RPMI8226 (cell line): Measurements from ENCODE around the gene LRCH1.

Source experiments
- DNase-seq: peaks from one replicate; pipeline ENCODE4 v3.0.0-alpha.2; 2015

Gene LRCH1

DNA sequence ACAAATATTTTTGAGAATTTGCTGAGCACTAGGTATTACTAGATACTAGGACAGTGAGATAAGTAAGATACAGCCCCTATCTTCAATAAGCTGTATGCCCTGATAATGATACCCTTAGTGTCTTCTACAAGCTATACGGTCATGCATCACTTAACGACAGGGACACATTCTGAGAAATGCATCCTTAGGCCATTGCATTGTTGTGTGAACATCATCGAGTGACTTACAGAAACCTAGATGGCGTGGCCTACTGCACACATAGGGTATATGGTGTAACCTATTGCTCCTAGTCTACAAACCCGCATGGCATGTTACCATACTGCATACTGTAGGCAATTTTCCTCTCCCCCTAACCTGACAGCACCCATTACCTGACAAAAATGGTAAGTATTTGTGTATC lies 64.9 kb downstream of the LRCH1 start:
- DNase-seq, result no peak

DNA sequence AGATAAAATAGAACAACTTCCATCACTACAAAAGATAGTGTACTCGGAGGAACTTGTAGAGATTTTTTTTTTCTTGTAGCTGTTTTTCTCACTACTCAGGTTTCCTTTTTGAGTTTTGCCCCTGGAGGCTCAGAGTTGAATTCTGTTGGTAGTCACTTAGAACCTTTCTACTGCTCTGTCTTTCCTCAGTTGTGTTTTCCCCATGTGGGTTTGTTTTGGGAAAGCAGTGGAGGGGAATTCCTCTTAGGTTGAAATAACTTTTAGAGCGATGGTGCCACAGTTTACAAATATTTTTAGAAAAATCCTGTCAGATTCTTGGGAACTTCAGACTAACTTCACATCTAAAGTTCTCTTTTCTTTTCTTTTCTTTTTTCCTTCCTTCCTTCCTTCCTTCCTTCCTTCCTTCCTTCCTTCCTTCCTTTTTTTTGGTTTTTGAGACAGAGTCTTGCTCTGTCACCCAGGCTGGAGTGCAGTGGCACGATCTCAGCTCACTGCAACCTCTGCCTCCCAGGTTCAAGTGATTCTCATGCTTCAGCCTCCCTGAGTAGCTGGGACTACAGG lies 65.8 kb downstream of the LRCH1 start:
- DNase-seq, result no peak

DNA sequence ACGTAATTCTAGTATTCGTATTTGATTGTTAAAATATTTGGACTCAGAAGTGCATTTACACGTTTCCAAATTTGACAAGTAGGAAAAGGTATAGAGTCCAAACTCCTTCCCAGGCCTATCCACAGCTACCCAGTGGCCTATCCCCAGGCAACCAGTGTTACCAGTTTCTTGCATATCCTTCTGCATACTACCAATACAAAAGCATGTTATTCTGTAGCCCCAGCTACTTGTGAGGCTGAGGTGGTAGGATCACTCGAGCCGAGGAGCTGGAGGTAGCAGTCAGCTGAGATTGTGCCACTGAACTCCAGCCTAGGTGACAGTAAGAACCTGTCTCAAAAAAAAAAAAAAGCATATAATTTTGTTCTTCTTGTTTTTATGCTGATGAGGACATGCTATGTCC lies 67.1 kb downstream of the LRCH1 start:
- no peak for DNase-seq

DNA sequence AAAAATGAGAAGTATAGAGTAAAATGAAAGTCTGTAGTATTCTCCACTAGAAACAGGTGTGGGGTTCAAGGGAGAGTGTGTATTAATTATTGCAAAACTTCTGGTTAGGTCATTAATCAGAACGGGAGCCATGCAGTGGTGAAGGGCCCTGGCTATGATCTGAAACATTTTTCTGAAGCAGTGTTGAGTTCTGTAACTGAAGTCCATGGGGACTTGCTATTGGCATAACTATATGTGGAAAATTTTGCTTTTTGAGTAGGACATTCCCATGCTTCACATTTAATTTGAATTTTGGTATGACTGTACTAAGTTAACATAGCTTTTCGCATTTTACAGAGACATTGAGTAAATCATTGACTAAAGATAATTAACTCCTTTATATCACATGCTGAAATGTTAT lies 67.5 kb downstream of the LRCH1 start:
- DNase-seq, result no peak

DNA sequence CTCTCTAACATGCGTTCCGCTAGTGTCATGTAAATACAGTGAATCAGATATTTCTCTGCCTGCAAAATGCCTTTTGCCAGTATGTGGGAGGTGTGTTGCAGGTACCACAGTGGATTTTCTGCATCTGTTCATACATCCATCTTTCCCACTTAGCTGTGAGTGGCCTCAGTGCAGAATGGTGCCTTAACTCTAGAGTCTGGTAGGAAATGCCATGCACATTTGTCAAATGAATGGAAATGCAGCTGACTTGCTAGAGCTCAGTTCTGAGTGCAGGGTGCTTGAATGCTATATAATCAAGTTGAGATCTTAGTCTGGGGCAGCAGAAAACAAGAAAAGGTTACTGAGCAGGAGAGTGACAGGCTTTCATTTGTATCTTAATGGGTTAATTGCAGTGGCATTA lies 68.2 kb downstream of the LRCH1 start:
- DNase-seq, result no peak

DNA sequence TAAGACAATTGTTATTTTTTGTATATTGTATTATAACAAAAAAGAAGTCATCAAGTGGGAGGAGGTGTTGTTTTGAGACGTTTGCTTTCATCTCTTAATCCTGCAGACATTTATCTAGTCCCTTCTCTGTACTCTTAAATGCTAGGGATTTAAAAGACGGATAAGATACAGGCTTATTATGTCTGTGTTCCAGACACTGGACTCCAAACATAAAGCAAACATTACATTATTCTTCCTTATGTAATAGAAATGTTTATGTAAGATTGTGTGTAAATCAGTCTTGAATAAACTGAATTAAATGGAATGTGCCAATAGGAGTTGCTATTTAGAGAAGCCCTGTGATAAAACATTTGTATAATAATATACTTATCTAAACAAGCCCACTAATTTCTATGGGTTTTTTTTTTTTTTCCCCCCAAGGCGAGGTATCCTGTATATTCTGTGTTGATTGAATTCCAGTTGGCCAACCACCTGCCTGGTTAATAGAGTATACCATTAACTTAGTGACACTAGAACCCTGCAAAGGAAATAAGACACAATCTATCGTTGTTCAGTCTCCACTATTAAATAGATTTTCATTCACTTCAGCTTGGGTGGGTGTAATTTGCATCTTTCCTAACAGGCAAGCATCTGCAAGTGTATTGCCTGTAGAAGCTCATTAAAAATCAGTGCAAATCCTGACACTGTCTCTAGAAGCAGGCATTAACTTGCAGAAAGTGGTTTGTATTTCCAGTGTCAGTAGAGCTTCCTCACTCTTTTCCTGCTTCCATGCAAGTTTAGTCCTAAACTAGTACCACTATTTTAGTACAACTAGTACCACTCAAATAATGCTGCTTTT lies 69.0 kb downstream of the LRCH1 start:
- DNase-seq, result no peak

DNA sequence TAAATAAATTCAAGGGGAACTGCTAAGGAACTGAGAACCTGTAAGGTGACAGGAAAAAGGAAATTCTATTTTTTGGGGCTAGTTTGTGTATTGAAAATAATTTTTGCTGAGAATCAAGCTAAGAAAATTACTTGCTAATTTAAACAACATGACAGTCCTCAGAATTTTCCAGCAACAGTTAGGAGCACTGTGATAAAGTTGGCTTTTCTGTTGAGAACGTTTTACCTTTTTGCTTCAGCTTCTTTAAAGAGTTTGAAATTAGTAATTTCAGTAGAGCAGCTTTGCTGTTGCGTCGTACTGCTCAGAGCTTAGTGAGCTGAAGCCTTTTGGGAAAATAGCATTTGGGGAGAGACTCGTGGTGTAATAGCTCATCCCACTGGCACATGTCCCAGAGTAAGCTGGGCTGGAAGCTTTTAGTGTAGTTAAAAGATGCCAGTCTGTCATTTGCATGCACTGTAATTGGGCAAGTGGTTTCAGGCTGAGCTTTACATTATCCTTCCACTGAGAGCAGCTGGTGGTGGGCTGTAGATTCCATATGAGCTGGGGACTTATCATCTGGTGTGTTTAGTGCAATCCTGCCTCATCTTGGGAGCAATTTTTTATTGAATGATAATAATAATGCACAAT lies 69.8 kb downstream of the LRCH1 start:
- DNase-seq, result no peak

DNA sequence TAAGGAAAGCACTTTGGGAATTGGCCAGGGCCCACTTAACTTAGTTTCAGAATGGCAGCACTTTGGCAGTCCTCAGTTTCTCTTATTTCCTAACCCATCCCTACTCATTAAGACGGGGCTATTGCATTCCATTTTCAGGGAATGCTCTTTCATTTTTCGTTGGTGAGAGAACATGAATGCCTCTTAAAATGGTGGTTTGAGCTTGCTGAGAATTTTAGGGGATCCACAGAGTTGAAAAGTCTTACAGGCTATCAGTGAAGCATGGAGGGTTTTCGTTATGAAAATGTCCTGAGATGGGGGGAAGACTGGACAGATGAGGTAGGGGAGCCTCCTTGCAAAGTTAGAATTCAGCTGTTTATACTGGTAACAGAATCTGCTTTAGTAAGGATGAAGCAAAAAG lies 71.4 kb downstream of the LRCH1 start:
- DNase-seq, result no peak

DNA sequence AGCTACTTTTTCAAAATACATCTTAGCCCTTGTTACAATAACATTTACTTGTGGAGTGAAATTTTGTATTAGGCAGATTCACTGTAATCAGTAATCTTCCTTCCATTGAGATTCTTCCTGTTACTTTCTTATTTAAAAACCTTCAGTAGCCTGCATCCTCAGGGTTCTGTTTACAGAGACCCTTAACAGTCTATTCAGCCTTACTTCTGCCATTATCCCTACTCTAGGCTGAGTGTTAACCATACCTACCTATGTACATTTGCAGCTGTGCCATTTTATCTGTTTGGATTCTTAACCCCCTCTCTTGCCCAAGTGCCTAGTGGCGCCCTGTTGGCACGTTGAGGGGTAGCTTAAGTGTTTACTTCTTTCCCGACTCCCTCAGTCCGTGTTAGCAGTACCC lies 71.9 kb downstream of the LRCH1 start:
- no peak for DNase-seq

DNA sequence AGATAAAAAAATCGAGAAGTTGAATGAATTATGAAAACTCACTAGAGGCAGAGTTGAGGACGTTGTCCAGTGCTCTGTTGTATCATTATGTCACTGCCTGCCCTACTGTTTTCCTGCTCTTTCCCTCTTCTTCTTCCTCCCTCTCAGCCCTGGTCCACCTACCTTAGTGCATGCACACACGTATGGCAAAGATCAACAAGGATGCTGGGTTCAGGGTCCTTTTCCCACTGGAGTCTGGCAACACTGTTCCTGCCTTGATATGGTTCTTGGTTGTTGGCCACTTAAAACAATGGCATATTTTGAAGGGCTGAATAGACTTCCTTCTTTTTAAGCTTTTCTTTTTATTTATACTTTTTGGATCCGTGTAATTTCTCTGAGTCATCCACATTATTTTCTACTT lies 74.5 kb downstream of the LRCH1 start:
- DNase-seq, result no peak

DNA sequence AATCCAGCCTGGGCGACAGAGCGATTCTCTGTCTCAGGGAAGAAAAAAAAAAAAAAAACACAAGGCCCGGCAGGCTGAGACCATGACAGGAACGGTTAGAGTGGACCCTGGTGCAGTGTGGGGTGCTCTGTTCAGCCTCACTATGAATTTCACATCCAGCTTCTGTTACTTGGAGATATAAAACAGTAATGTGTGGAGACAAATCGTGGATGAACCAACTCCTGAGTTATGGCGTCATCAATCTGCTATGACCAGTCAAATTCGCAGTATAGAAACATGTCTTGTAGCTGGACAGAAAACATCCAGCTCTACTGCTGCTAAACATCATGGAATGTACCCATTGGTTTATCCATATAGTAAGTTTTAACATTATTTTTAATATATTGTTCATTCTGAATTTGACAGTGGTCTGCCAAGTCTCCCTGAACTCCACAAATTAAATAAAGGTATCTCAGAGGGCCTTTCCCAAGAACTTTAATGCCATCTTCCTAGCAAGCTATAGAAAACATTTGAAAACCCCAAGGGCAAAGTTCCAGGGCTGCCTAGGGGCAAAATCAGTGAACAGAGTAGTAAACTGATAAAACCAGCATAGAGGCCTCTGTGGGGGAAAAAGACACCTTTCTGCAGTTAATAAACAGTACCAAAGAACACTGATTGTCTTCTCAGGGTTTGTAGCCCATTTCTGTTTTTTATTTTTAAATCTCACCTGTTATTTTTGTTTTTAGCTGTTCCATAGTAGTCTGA lies 75.8 kb downstream of the LRCH1 start:
- DNase-seq, result no peak

DNA sequence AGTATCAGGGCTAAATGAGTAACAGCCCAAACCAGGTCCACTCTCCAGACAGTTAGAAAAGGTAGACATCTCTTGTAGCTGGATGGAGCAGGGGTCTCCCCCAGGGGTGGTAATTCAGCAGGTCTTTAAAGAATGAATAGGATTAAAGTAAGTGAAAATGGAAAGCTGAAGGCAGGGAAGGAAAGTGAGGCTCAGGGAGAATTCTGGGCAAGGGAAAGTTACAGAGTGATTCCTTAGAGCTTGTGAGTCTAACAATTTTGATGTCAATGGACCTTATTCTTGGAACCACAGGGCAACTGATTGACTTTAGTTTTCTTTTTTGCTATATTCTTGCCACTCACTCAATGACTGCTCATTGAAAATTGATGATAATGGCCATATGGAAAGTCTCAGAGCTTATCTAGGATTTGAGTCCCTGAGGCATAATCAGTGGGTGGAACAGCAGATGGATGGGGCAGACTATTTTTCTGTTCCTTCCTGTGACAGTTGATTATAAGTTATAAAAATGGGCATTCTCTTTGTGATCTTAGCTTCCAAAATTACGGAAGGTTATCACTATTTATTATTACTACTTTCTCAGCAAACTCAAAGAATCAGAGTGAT lies 76.9 kb downstream of the LRCH1 start:
- DNase-seq, result no peak

DNA sequence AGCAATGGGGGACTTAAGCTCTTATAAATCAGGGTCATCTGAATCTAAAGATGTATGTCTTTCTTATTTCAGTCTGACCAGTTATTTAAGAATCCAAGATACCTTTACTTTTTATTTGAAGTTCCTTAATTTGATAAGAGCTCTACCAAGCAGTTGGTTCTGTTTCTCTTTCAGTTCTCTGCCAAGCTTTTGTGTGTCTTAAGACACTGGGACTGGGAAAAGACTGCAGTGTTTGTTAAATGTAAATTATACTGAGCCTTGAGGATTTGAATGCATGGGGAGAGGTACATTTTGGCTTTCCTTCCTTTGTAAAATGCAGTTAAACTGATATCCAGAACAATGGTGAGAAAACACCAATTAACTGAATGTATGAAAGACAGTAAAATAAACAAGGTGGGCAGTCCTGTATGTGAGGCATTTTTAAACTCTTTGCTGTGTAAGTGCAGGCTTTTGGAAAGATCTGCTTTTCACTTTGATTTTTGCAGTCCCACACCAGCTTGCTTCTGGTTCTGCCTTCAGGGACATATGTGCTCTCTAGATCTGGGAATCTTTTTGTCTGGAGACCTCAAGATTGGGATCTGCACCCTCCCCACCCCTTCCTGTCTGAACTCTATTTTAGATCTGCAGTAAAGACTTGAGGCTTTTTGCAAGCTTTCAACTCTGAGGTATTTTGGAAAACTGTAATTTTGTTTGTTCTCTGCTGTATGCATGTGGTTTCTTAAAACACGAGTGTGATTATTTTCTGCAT lies 77.6 kb downstream of the LRCH1 start:
- DNase-seq, result no peak

DNA sequence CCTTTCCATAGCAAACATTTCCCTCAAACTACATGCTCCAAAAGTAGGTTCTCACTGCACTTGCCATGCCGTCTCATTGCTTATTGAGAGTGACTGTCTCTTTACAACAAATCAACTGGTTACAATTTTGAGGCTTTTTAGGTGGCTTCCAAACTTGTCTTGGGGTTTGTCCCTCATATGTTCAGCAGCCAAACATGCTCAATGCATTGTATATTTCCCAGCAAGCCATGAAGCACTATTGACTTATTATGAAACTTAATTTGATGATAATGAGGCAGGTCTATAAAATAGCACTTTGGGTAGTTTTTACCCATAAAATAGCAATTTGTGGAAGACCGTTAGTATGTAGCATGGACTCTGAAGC lies 78.2 kb downstream of the LRCH1 start:
- no peak for DNase-seq

DNA sequence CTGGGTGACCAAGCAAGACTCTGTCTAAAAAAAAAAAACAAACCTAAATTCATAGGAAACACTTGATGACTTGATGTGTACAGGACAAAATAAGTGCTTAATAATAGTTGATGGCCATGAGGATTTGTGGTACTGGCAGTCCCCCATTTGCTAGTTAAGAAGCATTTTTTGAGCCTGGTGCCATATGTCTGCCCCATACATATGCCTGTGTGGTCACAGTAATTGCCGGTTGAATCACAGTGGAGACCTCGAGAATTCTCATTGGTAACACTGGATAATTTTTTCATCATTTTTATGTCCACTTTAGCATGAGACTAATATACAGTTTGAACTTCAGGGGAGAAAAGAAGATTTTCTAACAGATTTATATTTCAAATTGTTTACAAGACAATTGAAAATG lies 79.2 kb downstream of the LRCH1 start:
- no peak for DNase-seq

DNA sequence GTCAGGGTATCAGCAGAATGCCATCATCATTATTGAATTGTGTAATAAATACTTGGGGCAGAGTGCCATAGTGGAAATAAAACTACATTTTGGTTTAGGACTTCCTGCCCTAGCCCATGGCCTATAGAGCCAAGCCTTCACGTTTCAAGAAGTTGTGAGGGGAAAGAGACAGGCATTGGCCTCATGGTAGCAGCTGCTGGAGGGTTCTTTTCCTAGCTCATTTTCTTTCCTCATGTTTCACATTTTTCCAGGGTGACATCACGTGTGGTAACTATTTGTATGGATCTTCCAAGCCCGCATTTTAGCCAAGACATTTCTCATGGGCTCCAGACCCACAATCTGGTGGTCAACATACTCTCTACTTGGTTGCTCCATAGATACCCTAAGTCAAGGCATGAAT lies 80.4 kb downstream of the LRCH1 start:
- DNase-seq, result no peak

DNA sequence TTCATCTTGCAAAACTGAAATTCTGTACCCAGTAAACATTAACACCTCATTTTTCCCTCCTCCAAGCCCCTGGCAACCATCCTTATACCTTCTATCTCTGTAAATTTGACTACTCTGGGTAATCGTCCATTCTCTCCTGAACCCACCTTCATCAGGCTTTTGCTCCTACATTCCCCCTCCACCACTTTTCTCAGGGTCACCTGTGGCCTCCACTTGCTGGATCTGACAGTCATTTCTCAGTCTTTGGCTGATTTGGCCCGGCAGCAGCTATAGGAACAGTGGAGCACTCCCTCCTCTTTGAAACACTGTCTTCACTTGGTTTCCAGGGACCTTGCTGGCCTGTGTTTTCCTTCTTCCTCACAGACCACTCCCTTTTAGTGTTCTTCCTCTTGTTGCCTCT lies 83.5 kb downstream of the LRCH1 start:
- no peak for DNase-seq

DNA sequence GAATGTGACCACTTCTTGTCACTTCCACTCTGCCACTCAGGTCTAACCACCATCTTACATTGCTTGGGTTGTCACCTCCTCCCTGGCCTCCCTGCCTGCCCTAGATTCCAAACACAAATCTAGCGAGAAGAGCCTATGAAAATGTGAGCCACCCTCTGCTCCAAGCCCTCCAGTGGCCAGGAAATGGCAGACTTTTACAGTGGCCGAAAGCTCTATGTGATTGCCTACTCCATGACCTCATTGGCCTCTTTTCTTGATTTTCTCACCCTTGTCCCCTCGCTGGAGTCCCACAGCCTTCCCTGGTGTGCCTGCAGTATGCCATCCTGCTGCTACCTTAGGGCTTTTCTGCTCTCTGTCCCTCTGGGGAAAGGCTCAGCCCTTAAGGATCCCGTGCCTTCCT lies 84.2 kb downstream of the LRCH1 start:
- DNase-seq, result no peak

DNA sequence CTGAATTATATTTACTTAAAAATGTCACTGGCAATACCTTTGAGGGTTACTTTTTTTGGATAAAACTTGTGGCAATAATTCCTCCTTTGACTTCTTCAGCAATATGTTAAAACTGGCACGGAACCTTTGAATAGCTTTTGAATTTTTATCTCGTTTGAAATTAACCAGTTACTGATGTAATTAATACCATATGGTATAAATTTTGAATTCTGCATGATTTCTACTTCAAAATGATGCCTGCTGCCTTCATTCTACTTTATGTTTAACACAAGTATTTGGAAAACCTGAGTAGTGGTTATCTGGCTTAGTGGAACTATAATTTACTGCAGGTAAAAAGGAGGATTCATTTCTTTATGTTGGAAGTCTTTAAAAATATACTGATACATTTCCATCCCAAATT lies 85.3 kb downstream of the LRCH1 start:
- no peak for DNase-seq

DNA sequence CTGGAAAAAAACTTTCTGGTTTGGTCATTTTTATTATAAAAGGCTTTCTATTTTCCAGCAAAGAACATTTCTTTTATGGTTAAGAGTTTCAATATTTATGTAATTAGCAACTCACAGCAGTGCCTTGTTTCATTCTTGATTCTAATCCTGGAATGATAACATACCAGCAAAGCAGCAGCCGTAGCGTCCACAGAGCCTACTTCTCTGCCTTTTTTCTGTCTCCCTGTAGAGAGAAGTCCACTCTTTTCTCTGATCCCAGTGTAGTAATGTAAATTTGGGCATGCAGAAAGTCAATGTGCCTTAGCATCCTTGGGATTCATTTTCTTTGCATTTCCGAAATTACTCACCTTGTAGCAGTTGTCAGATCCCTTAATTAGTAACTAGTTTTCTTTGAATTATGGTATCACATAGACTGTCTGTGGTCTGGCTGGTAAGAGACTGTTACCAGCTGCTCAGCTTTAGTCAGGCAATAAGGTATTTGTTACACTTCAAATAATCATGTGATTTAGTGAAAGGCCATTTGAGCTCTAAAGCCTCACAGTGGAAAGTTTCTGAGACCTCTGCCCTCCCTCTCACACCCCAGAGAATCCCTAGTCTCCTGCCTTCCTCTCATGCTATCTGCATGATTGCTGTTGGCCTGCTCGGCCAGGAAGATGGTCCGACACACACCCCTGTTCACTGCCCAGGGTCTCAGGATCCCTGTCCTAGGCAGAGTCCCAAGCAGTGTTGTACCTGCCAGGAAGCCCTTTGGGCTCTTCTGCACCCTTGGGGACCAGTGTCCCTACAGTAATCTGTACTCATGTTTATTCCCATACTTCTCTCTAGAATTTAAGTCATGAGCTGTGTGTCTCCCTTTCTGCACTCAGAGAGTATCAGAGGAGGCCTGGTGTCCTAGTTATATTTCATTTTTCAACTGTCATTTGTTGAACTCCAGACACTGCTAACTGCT lies 86.3 kb downstream of the LRCH1 start:
- no peak for DNase-seq

DNA sequence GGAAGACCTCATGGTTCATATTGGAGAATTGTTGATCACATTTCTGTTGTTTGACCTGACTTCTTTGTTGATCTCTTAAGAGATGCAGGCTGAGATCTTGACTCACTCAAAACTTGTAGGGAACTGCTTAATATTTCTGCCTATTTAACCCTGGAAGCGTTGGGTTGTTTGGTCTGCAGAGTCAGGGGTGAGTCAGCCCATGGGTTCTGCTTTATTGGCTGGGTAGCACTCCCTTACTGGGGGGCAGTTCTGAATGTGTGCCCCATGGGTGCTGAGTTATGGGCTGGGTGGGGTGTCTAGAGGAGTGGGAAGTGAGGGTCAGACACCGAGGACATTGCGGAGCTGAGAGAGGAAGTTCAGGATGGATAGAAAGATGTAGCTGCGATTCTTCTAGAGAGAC lies 87.9 kb downstream of the LRCH1 start:
- no peak for DNase-seq
